GM23248 (cell line): ENCODE measurements around the gene TAF1B. TPM values are rescaled to one million over a fixed set of nuclear protein-coding genes. Genes with fewer than 3 reads are reported as not detected.
A peak's percentile ranks its signal among the peaks of the same experiment; 100 is the strongest.

Experiments used
- DNase-seq: peaks from one replicate; pipeline ENCODE4 v3.0.0-alpha.2; 2015
- H2AFZ ChIP-seq: fragments of 200-600 bp; sonication (generic); 2 replicates; pipeline ENCODE4 v1.6.1; 2016; ENCODE audit warnings: antibody characterized with exemption
- H3F3A ChIP-seq: fragments of 200-600 bp; sonication (generic); 2 replicates; pipeline ENCODE4 v1.6.1; 2016; ENCODE audit warnings: mild to moderate bottlenecking, antibody characterized with exemption, mixed run types; ENCODE audit not compliant: insufficient read depth
- H3K27ac ChIP-seq: fragments of 200-600 bp; sonication (generic); 2 replicates; pipeline ENCODE4 v1.5.1; 2016; ENCODE audit warnings: mild to moderate bottlenecking
- H3K27me3 ChIP-seq: fragments of 200-600 bp; sonication (generic); replicated peaks from 2 replicates; pipeline ENCODE4 v1.6.1; 2016; ENCODE audit warnings: mild to moderate bottlenecking; ENCODE audit not compliant: insufficient read depth
- H3K36me3 ChIP-seq: fragments of 200-600 bp; sonication (generic); 2 replicates; pipeline ENCODE4 v1.6.1; 2016; ENCODE audit warnings: low read depth, mild to moderate bottlenecking
- H3K4me1 ChIP-seq: fragments of 200-600 bp; sonication (generic); 2 replicates; pipeline ENCODE4 v1.6.1; 2016; ENCODE audit warnings: mild to moderate bottlenecking; ENCODE audit not compliant: insufficient read depth
- H3K4me2 ChIP-seq: fragments of 200-600 bp; sonication (generic); one replicate; pipeline ENCODE4 v1.6.1; 2016; ENCODE audit warnings: mild to moderate bottlenecking; ENCODE audit not compliant: unreplicated experiment
- H3K4me3 ChIP-seq: fragments of 200-600 bp; sonication (generic); 2 replicates; pipeline ENCODE4 v1.5.1; 2016; ENCODE audit warnings: mild to moderate bottlenecking
- H3K79me2 ChIP-seq: fragments of 200-600 bp; sonication (generic); 2 replicates; pipeline ENCODE4 v1.6.1; 2016; ENCODE audit warnings: mild to moderate bottlenecking; ENCODE audit not compliant: insufficient read depth
- H3K9ac ChIP-seq: fragments of 200-600 bp; sonication (generic); 2 replicates; pipeline ENCODE4 v1.6.1; 2016; ENCODE audit warnings: mild to moderate bottlenecking
- H3K9me2 ChIP-seq: fragments of 200-600 bp; sonication (generic); 2 replicates; pipeline ENCODE4 v1.6.1; 2016; ENCODE audit warnings: mixed run types, mild to moderate bottlenecking, moderate library complexity; ENCODE audit not compliant: insufficient read depth
- H3K9me3 ChIP-seq: fragments of 200-600 bp; sonication (generic); one replicate; pipeline ENCODE4 v1.6.1; 2017; ENCODE audit warnings: low read depth
- H4K20me1 ChIP-seq: fragments of 200-600 bp; sonication (generic); 2 replicates; pipeline ENCODE4 v1.6.0; 2016; ENCODE audit not compliant: insufficient read depth
- EZH2 ChIP-seq: fragments of 200-600 bp; sonication (generic); IDR thresholded peaks from 2 replicates; pipeline ENCODE4 v1.6.1; 2018; ENCODE audit warnings: antibody characterized with exemption, mild to moderate bottlenecking; ENCODE audit not compliant: insufficient read depth, poor library complexity, severe bottlenecking
- EZH2phosphoT487 ChIP-seq: fragments of 200-600 bp; sonication (generic); IDR thresholded peaks from 2 replicates; pipeline ENCODE4 v1.6.1; 2018; ENCODE audit warnings: antibody characterized with exemption, moderate library complexity, mild to moderate bottlenecking, low read depth; ENCODE audit not compliant: insufficient read depth
- WGBS, 2 experiments: methylation state at CpG; one replicate each; pipeline ENCODE4 v1.1.6; 2015 to 2017; ENCODE audit warnings: low lambda C conversion rate in 2 of 2, low coverage in 1 of 2; ENCODE audit errors: missing lambda C conversion rate in 2 of 2; 5-methylcytosine and 5-hydroxymethylcytosine counted together
- in situ Hi-C: fragments of 300-500 bp; cut with MboI; formaldehyde crosslinking; loops from 2 replicates; pipeline ENCODE4 v1.15.0; 2020
- polyA plus RNA-seq: library from polyadenylated mRNA; unstranded; fragments of >200 nt; fragmentation: Nextera tagmentation; extraction: Ambion mirVana; gene quantifications from 2 replicates; pipeline ENCODE4 v1.2.1, GENCODE V29; 2016
- total RNA-seq: library from RNA; depleted of rRNA; stranded (reverse); fragments of >200 nt; shearing (Covaris generic); gene quantifications from 2 replicates; pipeline ENCODE4 v1.2.3, GENCODE V29; 2014

The TAF1B gene
- total and polyA plus RNA-seq, 2 experiments from 2014 or later = 16.6 to 27.0 TPM

- Histone ChIP-seq H3K4me2 (no peak overlapping the region), H3K27me3 (no peaks in the 10 kb centered on the region), H3K27ac (no peak overlapping the region), H3K36me3 (no peaks in the 10 kb centered on the region), H3K9me2 (no peaks in the 10 kb centered on the region), H3K4me3 (no peak overlapping the region), H4K20me1 (no peaks in the 10 kb centered on the region), H3K79me2 (no peaks in the 10 kb centered on the region), H3K4me1 (no peaks in the 10 kb centered on the region), H2AFZ (no peak overlapping the region), H3K9ac (no peak overlapping the region), H3F3A (no peaks in the 10 kb centered on the region), H3K9me3 (no peaks in the 10 kb centered on the region)
- no peak for DNase-seq
- in situ Hi-C loops = no loop called here
- WGBS, 2 experiments = 93 to 95% methylated on average over 21 to 23 of the region's 23 CpGs
- TF ChIP-seq EZH2 = no peak
- TF ChIP-seq EZH2phosphoT487 = no peak
Observed at GRCh38 chr2:9949239-9949991, 106.1 kb downstream of the TAF1B start.

DNA sequence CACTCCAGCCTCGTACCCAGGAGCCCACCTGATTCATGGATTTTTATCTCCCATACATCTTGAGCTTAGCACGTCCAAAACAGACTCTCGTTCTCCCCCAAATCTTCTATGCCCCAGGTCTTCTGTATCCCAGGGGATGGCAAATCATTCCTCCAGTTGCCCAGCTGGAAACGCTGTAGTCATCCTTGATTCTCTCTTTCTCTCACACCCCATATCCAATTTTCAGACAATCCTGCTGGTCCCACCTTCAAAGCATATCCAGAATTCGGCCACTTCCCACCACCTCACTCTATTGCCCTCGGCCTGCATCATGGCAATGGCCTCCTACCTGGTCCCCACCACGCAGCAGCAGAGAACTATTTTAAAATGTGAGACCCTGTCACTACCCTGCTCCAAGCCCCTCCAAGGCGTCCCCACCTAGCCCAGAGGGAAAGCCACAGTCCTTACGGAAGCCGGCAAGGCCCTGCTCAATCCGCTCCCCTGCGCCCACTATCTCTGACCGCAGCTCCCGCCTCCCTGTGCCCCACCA is 106.8 kb downstream of the TAF1B start:
- Histone ChIP-seq H3K4me1 (no peaks in the 10 kb centered on the region), H3K79me2 (no peaks in the 10 kb centered on the region), H3K27me3 (no peaks in the 10 kb centered on the region), H2AFZ (no peak overlapping the region), H3K4me3 (no peak overlapping the region), H3K9me2 (no peaks in the 10 kb centered on the region), H3K4me2 (no peak overlapping the region), H3K36me3 (no peaks in the 10 kb centered on the region), H3F3A (no peaks in the 10 kb centered on the region), H3K27ac (no peak overlapping the region), H3K9ac (no peak overlapping the region), H3K9me3 (no peaks in the 10 kb centered on the region), H4K20me1 (no peaks in the 10 kb centered on the region)
- TF ChIP-seq EZH2 = no peak
- no peak for DNase-seq
- in situ Hi-C loops = no loop called here
- WGBS, 2 experiments = 93% methylated on average over 14 of the region's 14 CpGs

DNA sequence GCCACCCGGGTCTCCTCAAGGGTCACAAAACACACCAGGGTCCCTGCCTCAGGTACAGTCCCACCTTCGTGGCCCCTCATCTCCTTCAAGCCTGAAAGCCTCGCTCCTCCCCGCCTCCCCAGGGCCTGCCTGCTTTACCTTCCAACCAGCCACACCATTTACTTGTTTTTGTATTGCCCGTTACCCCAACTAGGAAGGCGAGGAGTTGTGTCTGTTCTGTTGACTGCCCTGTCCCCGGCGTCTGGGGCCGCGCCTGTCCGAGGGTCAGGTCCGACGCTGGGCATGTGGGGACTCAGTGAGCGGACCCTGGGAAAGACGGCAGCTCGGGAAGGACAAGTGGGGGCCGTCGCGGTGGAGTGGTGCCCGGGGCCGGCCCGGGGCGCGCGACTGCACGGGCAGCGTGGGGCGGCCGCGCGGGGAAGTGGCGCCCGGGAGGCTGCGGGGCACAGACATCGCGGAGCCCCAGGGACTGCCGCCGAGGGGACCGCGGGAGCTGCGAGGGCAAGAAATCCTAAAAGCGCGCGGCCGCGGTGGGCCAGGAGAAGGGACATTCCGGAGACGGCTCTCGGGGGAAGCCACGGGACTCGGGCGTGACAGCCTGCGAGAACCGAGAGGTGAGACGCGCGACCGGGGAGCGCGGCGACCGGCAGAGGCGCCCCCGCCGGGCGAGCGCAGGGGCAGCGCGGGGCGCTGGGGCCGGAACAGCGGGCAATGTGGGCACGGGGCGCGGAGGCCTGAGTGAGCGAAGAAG is 107.4 kb downstream of the TAF1B start:
- H3K27ac ChIP-seq = no peak overlapping the region
- TF ChIP-seq EZH2phosphoT487 = no peak
- no peak for TF ChIP-seq EZH2
- peak overlapping the region; percentile 81 for H2AFZ ChIP-seq
- no peaks in the 10 kb centered on the region for H3K9me3 ChIP-seq
- no peaks in the 10 kb centered on the region for H4K20me1 ChIP-seq
- H3K36me3 ChIP-seq = no peaks in the 10 kb centered on the region
- H3F3A ChIP-seq = no peaks in the 10 kb centered on the region
- in situ Hi-C loops = no loop called here
- no peaks in the 10 kb centered on the region for H3K9me2 ChIP-seq
- peak; percentile 62 for DNase-seq
- WGBS, 2 experiments = 17 to 25% methylated on average over 32 to 63 of the region's 76 CpGs
- peak overlapping the region; percentile 65 for H3K4me2 ChIP-seq
- no peaks in the 10 kb centered on the region for H3K4me1 ChIP-seq
- peak overlapping the region; percentile 78 for H3K4me3 ChIP-seq
- no peaks in the 10 kb centered on the region for H3K79me2 ChIP-seq
- no peaks in the 10 kb centered on the region for H3K27me3 ChIP-seq
- peak overlapping the region; percentile 64 for H3K9ac ChIP-seq

DNA sequence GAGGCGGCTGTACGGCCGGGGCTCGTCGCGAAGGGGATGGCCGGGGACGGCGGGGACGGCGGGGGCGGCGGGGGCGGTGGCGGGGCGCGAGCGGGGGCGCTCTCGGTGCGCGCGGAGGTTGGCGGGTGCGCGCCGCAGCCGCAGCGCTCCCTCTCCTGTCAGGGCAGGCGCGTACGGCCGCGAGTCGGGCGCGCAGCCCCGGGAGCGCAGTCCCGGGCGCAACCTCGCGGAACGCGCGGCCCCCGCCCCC is 107.9 kb downstream of the TAF1B start:
- Histone ChIP-seq H3K9ac (peak overlapping the region; percentile 64), H3K27me3 (no peaks in the 10 kb centered on the region)
- 0% methylated on average over 2 of the region's 47 CpGs; no CpG with 5 or more reads in 1 of the 2 experiments for WGBS, 2 experiments

More for the DNA sequence above, 107.9 kb downstream of the TAF1B start:
- no peaks in the 10 kb centered on the region for H3F3A ChIP-seq
- no peaks in the 10 kb centered on the region for H4K20me1 ChIP-seq
- H3K36me3 ChIP-seq = no peaks in the 10 kb centered on the region
- H3K4me1 ChIP-seq = no peaks in the 10 kb centered on the region
- DNase-seq = no peak
- TF ChIP-seq EZH2phosphoT487 = no peak
- TF ChIP-seq EZH2 = no peak
- in situ Hi-C loops = no loop called here
- H3K9me2 ChIP-seq = no peaks in the 10 kb centered on the region
- H3K79me2 ChIP-seq = no peaks in the 10 kb centered on the region
- no peak overlapping the region for H3K27ac ChIP-seq
- peak overlapping the region; percentile 81 for H2AFZ ChIP-seq
- no peaks in the 10 kb centered on the region for H3K9me3 ChIP-seq
- peak overlapping the region; percentile 78 for H3K4me3 ChIP-seq
- peak overlapping the region; percentile 65 for H3K4me2 ChIP-seq
